SU-DHL-6 (cell line): ENCODE measurements around the gene CERS6.

ENCODE experiments used
- EZH2phosphoT487 ChIP-seq: fragments of 200-600 bp; sonication (generic), shearing (Covaris generic); conservative IDR thresholded peaks from 2 replicates; pipeline ENCODE4 v1.6.1; 2018; ENCODE audit warnings: mild to moderate bottlenecking, antibody characterized with exemption, low read length, moderate library complexity, mixed read lengths
- TF ChIP-seq, protein P1 (sequence below): fragments of 200-600 bp; sonication (generic); IDR thresholded peaks from one replicate; pipeline ENCODE4 v1.5.1; 2017; ENCODE audit warnings: antibody characterized with exemption, mild to moderate bottlenecking, low read length, moderate library complexity; ENCODE audit not compliant: insufficient read depth, poor library complexity, severe bottlenecking

GRCh38 chr2:168585700-168586099 is 129.6 kb downstream of the CERS6 start:
- TF ChIP-seq, protein P1, sequence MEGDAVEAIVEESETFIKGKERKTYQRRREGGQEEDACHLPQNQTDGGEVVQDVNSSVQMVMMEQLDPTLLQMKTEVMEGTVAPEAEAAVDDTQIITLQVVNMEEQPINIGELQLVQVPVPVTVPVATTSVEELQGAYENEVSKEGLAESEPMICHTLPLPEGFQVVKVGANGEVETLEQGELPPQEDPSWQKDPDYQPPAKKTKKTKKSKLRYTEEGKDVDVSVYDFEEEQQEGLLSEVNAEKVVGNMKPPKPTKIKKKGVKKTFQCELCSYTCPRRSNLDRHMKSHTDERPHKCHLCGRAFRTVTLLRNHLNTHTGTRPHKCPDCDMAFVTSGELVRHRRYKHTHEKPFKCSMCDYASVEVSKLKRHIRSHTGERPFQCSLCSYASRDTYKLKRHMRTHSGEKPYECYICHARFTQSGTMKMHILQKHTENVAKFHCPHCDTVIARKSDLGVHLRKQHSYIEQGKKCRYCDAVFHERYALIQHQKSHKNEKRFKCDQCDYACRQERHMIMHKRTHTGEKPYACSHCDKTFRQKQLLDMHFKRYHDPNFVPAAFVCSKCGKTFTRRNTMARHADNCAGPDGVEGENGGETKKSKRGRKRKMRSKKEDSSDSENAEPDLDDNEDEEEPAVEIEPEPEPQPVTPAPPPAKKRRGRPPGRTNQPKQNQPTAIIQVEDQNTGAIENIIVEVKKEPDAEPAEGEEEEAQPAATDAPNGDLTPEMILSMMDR: no peak
- no peak for TF ChIP-seq EZH2phosphoT487
